ENCODE results near the gene AHNAK2. TPM values are rescaled to one million over a fixed set of nuclear protein-coding genes. Genes with fewer than 3 reads are reported as not detected.

The AHNAK2 gene
- total and polyA plus RNA-seq, 2 donors, result 0.42 to 3.8 TPM

DNA sequence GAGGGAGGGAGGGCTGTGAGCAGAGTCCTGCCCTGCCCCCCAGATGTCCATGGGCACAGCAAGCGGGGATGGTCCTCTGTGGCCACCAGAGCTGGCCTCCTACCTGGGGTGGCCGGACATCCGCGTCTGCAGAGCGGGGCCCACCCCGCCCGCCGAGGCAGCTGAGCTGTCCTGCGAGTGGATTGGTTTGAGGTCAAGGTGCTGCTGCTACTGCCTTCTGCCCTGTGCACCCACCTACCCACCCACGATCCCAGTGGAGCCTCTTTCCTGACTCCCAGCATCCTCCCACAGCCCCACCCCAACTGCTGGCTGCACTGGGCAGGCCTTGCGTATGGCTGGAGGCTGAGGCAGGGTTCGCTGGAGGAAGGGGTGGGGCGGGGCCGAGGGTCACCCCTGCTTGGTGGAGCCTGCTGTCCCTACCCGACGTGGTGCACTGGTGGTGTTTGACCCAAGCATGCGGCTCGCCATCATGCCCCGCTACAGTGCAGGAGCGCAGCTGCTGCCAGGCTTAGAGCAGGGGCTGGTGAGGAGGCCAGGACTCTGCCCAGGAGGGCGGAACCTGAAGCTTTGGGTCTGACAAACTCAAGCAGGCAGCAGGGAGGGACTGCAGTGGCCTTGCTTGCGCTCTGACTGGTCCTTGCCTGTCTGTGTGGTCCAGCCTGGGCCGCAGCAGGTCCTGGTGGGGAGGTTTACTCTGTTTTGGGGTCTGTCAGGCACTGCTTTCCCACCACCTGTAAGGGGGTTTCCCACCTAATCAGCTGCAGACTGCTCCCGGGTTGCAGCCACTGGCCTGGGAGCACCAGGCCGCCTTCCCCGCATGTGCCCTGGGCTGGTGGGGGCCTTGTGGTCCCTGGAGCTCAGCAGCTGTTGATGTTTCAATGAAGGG is 89.4 kb downstream of the AHNAK2 start:
- no peak for DNase-seq (ENCODE audit: low read depth in 6 of 9, low spot score in 9 of 9)
- H3K4me3 ChIP-seq (ENCODE audit: low read length in 2 of 2), result no peak overlapping the region
- no peaks in the 10 kb centered on the region for H3K9me3 ChIP-seq (ENCODE audit: control insufficient read depth in 2 of 2, insufficient read depth in 1 of 2, low read length in 1 of 2)
- no peaks in the 10 kb centered on the region for H3K27me3 ChIP-seq (ENCODE audit: control insufficient read depth in 2 of 2, insufficient read depth in 1 of 2, low read length in 1 of 2)
- no peaks in the 10 kb centered on the region for H3K4me1 ChIP-seq (ENCODE audit: control insufficient read depth in 2 of 2, insufficient read depth in 2 of 2, low read length in 2 of 2)
- H3K27ac ChIP-seq (ENCODE audit: low read depth in 1 of 2, low read length in 1 of 2), result no peak overlapping the region
- 96% methylated on average over 26 of the region's 26 CpGs for WGBS
- no peaks in the 10 kb centered on the region for H3K36me3 ChIP-seq (ENCODE audit: control insufficient read depth in 2 of 2, insufficient read depth in 2 of 2, low read length in 1 of 2)

DNA sequence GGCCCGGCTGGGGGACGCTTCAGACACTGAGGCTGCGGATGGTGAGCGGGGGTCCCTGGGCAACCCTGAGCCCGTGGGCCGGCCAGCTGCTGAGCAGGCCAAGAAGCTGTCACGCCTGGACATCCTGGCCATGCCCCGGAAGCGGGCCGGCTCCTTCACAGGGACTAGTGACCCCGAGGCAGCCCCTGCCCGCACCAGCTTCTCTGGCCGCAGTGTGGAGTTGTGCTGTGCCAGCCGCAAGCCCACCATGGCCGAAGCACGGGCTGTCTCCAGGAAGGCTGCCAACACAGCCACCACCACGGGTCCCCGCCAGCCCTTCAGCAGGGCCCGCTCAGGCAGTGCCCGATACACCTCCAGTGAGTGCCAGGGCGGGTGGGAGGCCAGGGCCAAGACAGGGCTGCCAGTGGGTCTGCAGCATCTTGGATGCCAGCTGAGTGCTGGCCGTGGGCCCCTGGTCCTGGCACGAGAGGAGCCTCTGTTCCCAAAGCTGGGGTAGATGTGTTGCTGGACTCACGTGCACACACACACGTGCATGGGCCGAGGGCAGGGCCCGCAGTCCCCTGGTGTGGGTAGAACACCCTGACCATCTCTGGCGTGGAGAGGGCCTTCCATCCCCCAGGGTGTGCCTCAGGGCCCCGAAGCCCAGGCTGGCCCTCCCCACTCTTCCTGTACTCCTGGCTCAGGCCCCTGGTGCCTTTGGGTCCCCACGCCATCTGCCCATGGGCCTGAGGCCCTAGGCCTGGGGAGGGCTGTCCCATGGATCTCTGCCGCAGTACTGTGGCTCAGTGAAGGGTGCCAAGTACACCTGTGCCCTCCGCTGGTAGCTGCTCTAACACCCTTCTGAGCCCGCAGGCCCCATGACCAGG is 90.3 kb downstream of the AHNAK2 start:
- no peak overlapping the region for H3K4me3 ChIP-seq (ENCODE audit: low read length in 2 of 2)
- H3K4me1 ChIP-seq (ENCODE audit: control insufficient read depth in 2 of 2, insufficient read depth in 2 of 2, low read length in 2 of 2), result no peaks in the 10 kb centered on the region
- no peaks in the 10 kb centered on the region for H3K27me3 ChIP-seq (ENCODE audit: control insufficient read depth in 2 of 2, insufficient read depth in 1 of 2, low read length in 1 of 2)
- no peak for DNase-seq (ENCODE audit: low read depth in 6 of 9, low spot score in 9 of 9)
- no peaks in the 10 kb centered on the region for H3K36me3 ChIP-seq (ENCODE audit: control insufficient read depth in 2 of 2, insufficient read depth in 2 of 2, low read length in 1 of 2)
- no peaks in the 10 kb centered on the region for H3K9me3 ChIP-seq (ENCODE audit: control insufficient read depth in 2 of 2, insufficient read depth in 1 of 2, low read length in 1 of 2)
- H3K27ac ChIP-seq (ENCODE audit: low read depth in 1 of 2, low read length in 1 of 2), result no peak overlapping the region
- WGBS, result 96% methylated on average over 33 of the region's 33 CpGs

Other genes with a start within 250 kb of the AHNAK2 start
- gene SIVA1, start 225.2 kb downstream of the AHNAK2 start, total RNA-seq, result 308 TPM
- 143 TPM for gene SIVA1, start 225.2 kb downstream of the AHNAK2 start, polyA plus RNA-seq
- gene AKT1, start 182.6 kb downstream of the AHNAK2 start, total RNA-seq, result 56.2 TPM
- gene AKT1, start 182.6 kb downstream of the AHNAK2 start, polyA plus RNA-seq, result 90.9 TPM
- gene ZBTB42, start 177.3 kb downstream of the AHNAK2 start, total RNA-seq, result 2.1 TPM
- 3.2 TPM for gene ZBTB42, start 177.3 kb downstream of the AHNAK2 start, polyA plus RNA-seq
- 0.90 TPM for gene CEP170B, start 113.1 kb downstream of the AHNAK2 start, total RNA-seq
- 8.3 TPM for gene CEP170B, start 113.1 kb downstream of the AHNAK2 start, polyA plus RNA-seq
- 5.5 TPM for gene PLD4, start 53.5 kb downstream of the AHNAK2 start, total RNA-seq
- gene PLD4, start 53.5 kb downstream of the AHNAK2 start, polyA plus RNA-seq, result 1.5 TPM
- 3.3 TPM for gene CLBA1, start 7.4 kb upstream of the AHNAK2 start, total RNA-seq
- 12.9 TPM for gene CLBA1, start 7.4 kb upstream of the AHNAK2 start, polyA plus RNA-seq
- gene CDCA4, start 42.7 kb upstream of the AHNAK2 start, total RNA-seq, result 28.5 TPM
- 10.7 TPM for gene CDCA4, start 42.7 kb upstream of the AHNAK2 start, polyA plus RNA-seq
- 5.9 TPM for gene GPR132, start 87.1 kb upstream of the AHNAK2 start, total RNA-seq
- 7.4 TPM for gene GPR132, start 87.1 kb upstream of the AHNAK2 start, polyA plus RNA-seq
- gene JAG2, start 190.4 kb upstream of the AHNAK2 start, total RNA-seq, result 8.8 TPM
- 40.8 TPM for gene JAG2, start 190.4 kb upstream of the AHNAK2 start, polyA plus RNA-seq
- 18.1 TPM for gene NUDT14, start 202.9 kb upstream of the AHNAK2 start, total RNA-seq
- gene NUDT14, start 202.9 kb upstream of the AHNAK2 start, polyA plus RNA-seq, result 17.2 TPM

Data from thymus (tissue), 11 donors.